ENCODE measurements around the gene ZNF205. TPM values are rescaled to one million over a fixed set of nuclear protein-coding genes. Genes with fewer than 3 reads are reported as not detected.
"Not testable (repeated sequence)": the region's sequence is repeated elsewhere in the genome, so short reads cannot be mapped to it uniquely, and the experiment has no call there.

Gene ZNF205
- total and polyA plus RNA-seq, 2 of the 8 experiments (the other 6 are each of a cell fraction or from before 2014, with no cell fraction given) = 19.1 to 19.9 TPM

- H3K56ac ChIP-seq (replicated peaks; ENCODE audit: insufficient read length, low read depth, low read length); H3K23ac ChIP-seq (ENCODE audit: insufficient read length); H3K79me1 ChIP-seq (ENCODE audit: low read depth, low read length); H2BK20ac ChIP-seq (ENCODE audit: low read length); H4K20me1 ChIP-seq (replicated peaks in 1 of 2; ENCODE audit: control insufficient read depth in 1 of 2, insufficient read depth in 2 of 2, low read length in 2 of 2); H3K4me2 ChIP-seq (ENCODE audit: insufficient read depth in 1 of 2, low read depth in 2 of 2, low read length in 2 of 2); H3K4ac ChIP-seq (replicated peaks; ENCODE audit: insufficient read length, low read depth, low read length); H2BK120ac ChIP-seq (replicated peaks; ENCODE audit: low read depth, low read length); H3K9ac ChIP-seq (replicated peaks in 1 of 4; ENCODE audit: extremely low read depth in 1 of 4, low read depth in 3 of 4, low read length in 3 of 4); DNase-seq (ENCODE audit: low read depth in 1 of 2, low spot score in 2 of 2); H3K36me3 ChIP-seq (ENCODE audit: control insufficient read depth in 2 of 4, insufficient read depth in 4 of 4, low read length in 3 of 4); H3K79me2 ChIP-seq (ENCODE audit: control insufficient read depth in 1 of 2, insufficient read depth in 2 of 2, low read length in 2 of 2); H2AK5ac ChIP-seq (ENCODE audit: low read depth, low read length); H4K5ac ChIP-seq (ENCODE audit: insufficient read length, low read depth, low read length); FAIRE-seq; H2BK12ac ChIP-seq (ENCODE audit: low read depth, low read length); H4K8ac ChIP-seq (ENCODE audit: extremely low read depth, insufficient read depth, low read length); H3K4me1 ChIP-seq (replicated peaks in 1 of 4; ENCODE audit: control insufficient read depth in 3 of 4, insufficient read depth in 4 of 4, low read length in 3 of 4); H3K18ac ChIP-seq (ENCODE audit: extremely low read depth, low read length); H4K91ac ChIP-seq (replicated peaks; ENCODE audit: insufficient read length, low read length); H3K14ac ChIP-seq (ENCODE audit: insufficient read length); H3K4me3 ChIP-seq (ENCODE audit: extremely low read depth in 1 of 4, insufficient read depth in 2 of 4, low read depth in 3 of 4, low read length in 4 of 4); H2BK15ac ChIP-seq (ENCODE audit: low read length); H2BK5ac ChIP-seq (ENCODE audit: low read depth, low read length); H3K27ac ChIP-seq (ENCODE audit: low read depth, low read length); H2AFZ ChIP-seq (ENCODE audit: low read length): not testable (repeated sequence)
- H3K9me3 ChIP-seq (ENCODE audit: insufficient read depth in 2 of 2, low read depth in 1 of 2, low read length in 1 of 2) = peaks cover 8 to 12% of the 10 kb centered on the region in 2 experiments
- CTCF ChIA-PET (ENCODE audit: partially characterized antibody) = interaction anchor here (0.8 to 5.6 kb wide), 9 partner anchors 11 to 114 kb away, joined by 3 to 36 read pairs (median 13); partner anchors contain the start of gene ZNF213
- H3K23me2 ChIP-seq (ENCODE audit: low read depth, low read length) = peaks cover 23% of the 10 kb centered on the region; the same call in 1 of the 2 replicates
- WGBS, 2 experiments (ENCODE audit: extremely low coverage in 1 of 2, insufficient coverage in 1 of 2, insufficient read length in 1 of 2, insufficient replicate concordance in 2 of 2, low coverage in 1 of 2, low lambda C conversion rate in 2 of 2, missing lambda C conversion rate in 1 of 2) = 88% methylated on average over 7 of the region's 7 CpGs; no CpG with 5 or more reads in 1 of the 2 experiments
- H3K27me3 ChIP-seq (replicated peaks in 1 of 4; ENCODE audit: control insufficient read depth in 3 of 4, extremely low read depth in 1 of 4, insufficient read depth in 3 of 4, low read length in 3 of 4) = peaks cover 0 to 23% (median 14%) of the 10 kb centered on the region in 4 experiments; a peak in 5 of 7 replicates
- POLR2A ChIA-PET (ENCODE audit: partially characterized antibody) = interaction anchor here (1.0 to 2.8 kb wide), 4 partner anchors 9 to 18 kb away, joined by 3 to 6 read pairs (median 4); no protein-coding TSS in a partner anchor
These were observed 56.3 kb downstream of the ZNF205 start for GRCh38 chr16:3168729-3169128.

Small RNAs within 50 kb of the gene (small RNA-seq; reads per million reads assigned to genes)
- not detected for gene RNU1-22P (ENCODE audit: insufficient read depth)

Other genes with a start within 250 kb of the ZNF205 start
- 16.4 and 20.2 TPM in 2 replicates for gene FLYWCH2, start 229.4 kb upstream of the ZNF205 start, total RNA-seq (2021; fragmentation: NEBNext Ultra II Directional; extraction: Animal tissue kit (Norgen Biotek cat#: 25700))
- gene FLYWCH2, start 229.4 kb upstream of the ZNF205 start, polyA plus RNA-seq (2011; rRNA removed) = 30.7 and 43.8 TPM in 2 replicates
- gene FLYWCH1, start 200.7 kb upstream of the ZNF205 start, total RNA-seq (2021; fragmentation: NEBNext Ultra II Directional; extraction: Animal tissue kit (Norgen Biotek cat#: 25700)) = 23.1 and 23.5 TPM in 2 replicates
- 12.4 and 22.2 TPM in 2 replicates for gene FLYWCH1, start 200.7 kb upstream of the ZNF205 start, polyA plus RNA-seq (2011; rRNA removed)
- 6.6 and 7.8 TPM in 2 replicates for gene KREMEN2, start 148.3 kb upstream of the ZNF205 start, total RNA-seq (2021; fragmentation: NEBNext Ultra II Directional; extraction: Animal tissue kit (Norgen Biotek cat#: 25700))
- gene KREMEN2, start 148.3 kb upstream of the ZNF205 start, polyA plus RNA-seq (2011; rRNA removed) = 7.0 and 10.4 TPM in 2 replicates
- gene PAQR4, start 143.2 kb upstream of the ZNF205 start, total RNA-seq (2021; fragmentation: NEBNext Ultra II Directional; extraction: Animal tissue kit (Norgen Biotek cat#: 25700)) = 28.2 and 28.8 TPM in 2 replicates
- gene PAQR4, start 143.2 kb upstream of the ZNF205 start, polyA plus RNA-seq (2011; rRNA removed) = 34.6 and 52.8 TPM in 2 replicates
- gene PKMYT1, start 132.1 kb upstream of the ZNF205 start, total RNA-seq (2021; fragmentation: NEBNext Ultra II Directional; extraction: Animal tissue kit (Norgen Biotek cat#: 25700)) = 74.7 and 83.6 TPM in 2 replicates
- gene PKMYT1, start 132.1 kb upstream of the ZNF205 start, polyA plus RNA-seq (2011; rRNA removed) = 85.2 and 180 TPM in 2 replicates
- 0.60 and 0.77 TPM in 2 replicates for gene CLDN9, start 99.7 kb upstream of the ZNF205 start, total RNA-seq (2021; fragmentation: NEBNext Ultra II Directional; extraction: Animal tissue kit (Norgen Biotek cat#: 25700))
- gene CLDN9, start 99.7 kb upstream of the ZNF205 start, polyA plus RNA-seq (2011; rRNA removed) = 0.89 and 2.2 TPM in 2 replicates
- gene CLDN6, start 94.4 kb upstream of the ZNF205 start, total RNA-seq (2021; fragmentation: NEBNext Ultra II Directional; extraction: Animal tissue kit (Norgen Biotek cat#: 25700)) = 747 and 793 TPM in 2 replicates
- 1,115 and 1,541 TPM in 2 replicates for gene CLDN6, start 94.4 kb upstream of the ZNF205 start, polyA plus RNA-seq (2011; rRNA removed)
- gene TNFRSF12A, start 92.2 kb upstream of the ZNF205 start, total RNA-seq (2021; fragmentation: NEBNext Ultra II Directional; extraction: Animal tissue kit (Norgen Biotek cat#: 25700)) = 77.0 and 81.0 TPM in 2 replicates
- 82.5 and 121 TPM in 2 replicates for gene TNFRSF12A, start 92.2 kb upstream of the ZNF205 start, polyA plus RNA-seq (2011; rRNA removed)
- gene HCFC1R1, start 88.6 kb upstream of the ZNF205 start, total RNA-seq (2021; fragmentation: NEBNext Ultra II Directional; extraction: Animal tissue kit (Norgen Biotek cat#: 25700)) = 66.2 and 72.7 TPM in 2 replicates
- 138 and 195 TPM in 2 replicates for gene HCFC1R1, start 88.6 kb upstream of the ZNF205 start, polyA plus RNA-seq (2011; rRNA removed)
- 78.5 and 82.9 TPM in 2 replicates for gene THOC6, start 88.6 kb upstream of the ZNF205 start, total RNA-seq (2021; fragmentation: NEBNext Ultra II Directional; extraction: Animal tissue kit (Norgen Biotek cat#: 25700))
- gene THOC6, start 88.6 kb upstream of the ZNF205 start, polyA plus RNA-seq (2011; rRNA removed) = 111 and 137 TPM in 2 replicates
- gene BICDL2, start 75.6 kb upstream of the ZNF205 start, total RNA-seq (2021; fragmentation: NEBNext Ultra II Directional; extraction: Animal tissue kit (Norgen Biotek cat#: 25700)) = 14.3 and 15.9 TPM in 2 replicates
- 7.3 and 14.2 TPM in 2 replicates for gene BICDL2, start 75.6 kb upstream of the ZNF205 start, polyA plus RNA-seq (2011; rRNA removed)
- 23.9 and 26.7 TPM in 2 replicates for gene MMP25, start 66.0 kb upstream of the ZNF205 start, total RNA-seq (2021; fragmentation: NEBNext Ultra II Directional; extraction: Animal tissue kit (Norgen Biotek cat#: 25700))
- 7.7 and 14.8 TPM in 2 replicates for gene MMP25, start 66.0 kb upstream of the ZNF205 start, polyA plus RNA-seq (2011; rRNA removed)
- 2.0 and 2.7 TPM in 2 replicates for gene IL32, start 46.9 kb upstream of the ZNF205 start, total RNA-seq (2021; fragmentation: NEBNext Ultra II Directional; extraction: Animal tissue kit (Norgen Biotek cat#: 25700))
- 4.3 and 5.0 TPM in 2 replicates for gene IL32, start 46.9 kb upstream of the ZNF205 start, polyA plus RNA-seq (2011; rRNA removed)
- 195 and 209 TPM in 2 replicates for gene ZSCAN10, start 13.3 kb upstream of the ZNF205 start, total RNA-seq (2021; fragmentation: NEBNext Ultra II Directional; extraction: Animal tissue kit (Norgen Biotek cat#: 25700))
- gene ZSCAN10, start 13.3 kb upstream of the ZNF205 start, polyA plus RNA-seq (2011; rRNA removed) = 314 and 488 TPM in 2 replicates
- gene ZNF213, start 22.4 kb downstream of the ZNF205 start, total RNA-seq (2021; fragmentation: NEBNext Ultra II Directional; extraction: Animal tissue kit (Norgen Biotek cat#: 25700)) = 6.9 and 7.3 TPM in 2 replicates
- gene ZNF213, start 22.4 kb downstream of the ZNF205 start, polyA plus RNA-seq (2011; rRNA removed) = 1.6 and 3.8 TPM in 2 replicates
- gene OR1F1, start 75.6 kb downstream of the ZNF205 start, total RNA-seq (2021; fragmentation: NEBNext Ultra II Directional; extraction: Animal tissue kit (Norgen Biotek cat#: 25700)) = 0.48 and 0.52 TPM in 2 replicates
- 0.93 and 1.2 TPM in 2 replicates for gene OR1F1, start 75.6 kb downstream of the ZNF205 start, polyA plus RNA-seq (2011; rRNA removed)
- gene ZNF200, start 122.6 kb downstream of the ZNF205 start, total RNA-seq (2021; fragmentation: NEBNext Ultra II Directional; extraction: Animal tissue kit (Norgen Biotek cat#: 25700)) = 7.5 and 9.9 TPM in 2 replicates
- gene ZNF200, start 122.6 kb downstream of the ZNF205 start, polyA plus RNA-seq (2011; rRNA removed) = 2.7 and 3.0 TPM in 2 replicates
- gene MEFV, start 144.0 kb downstream of the ZNF205 start, total RNA-seq (2021; fragmentation: NEBNext Ultra II Directional; extraction: Animal tissue kit (Norgen Biotek cat#: 25700)) = not detected in 2 replicates
- 0.02 and 0.03 TPM in 2 replicates for gene MEFV, start 144.0 kb downstream of the ZNF205 start, polyA plus RNA-seq (2011; rRNA removed)
- gene ZNF263, start 170.9 kb downstream of the ZNF205 start, total RNA-seq (2021; fragmentation: NEBNext Ultra II Directional; extraction: Animal tissue kit (Norgen Biotek cat#: 25700)) = 26.7 and 27.8 TPM in 2 replicates
- gene ZNF263, start 170.9 kb downstream of the ZNF205 start, polyA plus RNA-seq (2011; rRNA removed) = 9.2 and 20.7 TPM in 2 replicates
- 7.0 and 8.9 TPM in 2 replicates for gene TIGD7, start 192.8 kb downstream of the ZNF205 start, total RNA-seq (2021; fragmentation: NEBNext Ultra II Directional; extraction: Animal tissue kit (Norgen Biotek cat#: 25700))
- gene TIGD7, start 192.8 kb downstream of the ZNF205 start, polyA plus RNA-seq (2011; rRNA removed) = 2.8 and 3.0 TPM in 2 replicates
- 27.3 and 30.0 TPM in 2 replicates for gene ZNF75A, start 192.9 kb downstream of the ZNF205 start, total RNA-seq (2021; fragmentation: NEBNext Ultra II Directional; extraction: Animal tissue kit (Norgen Biotek cat#: 25700))
- gene ZNF75A, start 192.9 kb downstream of the ZNF205 start, polyA plus RNA-seq (2011; rRNA removed) = 5.2 and 9.3 TPM in 2 replicates
- gene OR2C1, start 243.3 kb downstream of the ZNF205 start, total RNA-seq (2021; fragmentation: NEBNext Ultra II Directional; extraction: Animal tissue kit (Norgen Biotek cat#: 25700)) = not detected in 2 replicates
- not detected in 2 replicates for gene OR2C1, start 243.3 kb downstream of the ZNF205 start, polyA plus RNA-seq (2011; rRNA removed)

Data from H1 (cell line).